ENCODE measurements around the gene CELA2A. TPM values are rescaled to one million over a fixed set of nuclear protein-coding genes. Genes with fewer than 3 reads are reported as not detected.
"Not testable (repeated sequence)": the region's sequence is repeated elsewhere in the genome, so short reads cannot be mapped to it uniquely, and the experiment has no call there.

CELA2A gene
- total RNA-seq, 1 donor from 2014 or later, result 0.74 TPM

- no peak for DNase-seq (ENCODE audit: low spot score)
These were observed 11.6 kb downstream of the CELA2A start for GRCh38 chr1:15468145-15468544.

GRCh38 chr1:15469361-15469760 is 12.8 kb downstream of the CELA2A start:
- DNase-seq (ENCODE audit: low spot score), result no peak

GRCh38 chr1:15469821-15470448 is 13.4 kb downstream of the CELA2A start:
- DNase-seq (ENCODE audit: low spot score), result not testable (repeated sequence)

- not testable (repeated sequence) for DNase-seq (ENCODE audit: low spot score)
These were observed 14.5 kb downstream of the CELA2A start for GRCh38 chr1:15471067-15471466.

- DNase-seq (ENCODE audit: low spot score), result not testable (repeated sequence)
These were observed 15.2 kb downstream of the CELA2A start for GRCh38 chr1:15471723-15472122.

GRCh38 chr1:15472587-15472986 is 16.1 kb downstream of the CELA2A start:
- no peak for DNase-seq (ENCODE audit: low spot score)

GRCh38 chr1:15475752-15476314 is 19.3 kb downstream of the CELA2A start, which contains the start of gene CELA2B:
TSS of gene CELA2B (plus strand) at chr1:15476104. CDS start at chr1:15476126, 22 bp downstream.
- no peak for DNase-seq (ENCODE audit: low spot score)

GRCh38 chr1:15476927-15477326 is 20.4 kb downstream of the CELA2A start:
- no peak for DNase-seq (ENCODE audit: low spot score)

GRCh38 chr1:15477646-15478212 is 21.2 kb downstream of the CELA2A start:
- DNase-seq (ENCODE audit: low spot score), result no peak

GRCh38 chr1:15479654-15480347 is 23.3 kb downstream of the CELA2A start:
- no peak for DNase-seq (ENCODE audit: low spot score)

GRCh38 chr1:15482455-15482854 is 25.9 kb downstream of the CELA2A start:
- DNase-seq (ENCODE audit: low spot score), result not testable (repeated sequence)

- not testable (repeated sequence) for DNase-seq (ENCODE audit: low spot score)
These were observed 26.5 kb downstream of the CELA2A start for GRCh38 chr1:15482983-15483543.

GRCh38 chr1:15483971-15484370 is 27.4 kb downstream of the CELA2A start:
- no peak for DNase-seq (ENCODE audit: low spot score)

GRCh38 chr1:15484443-15484842 is 27.9 kb downstream of the CELA2A start:
- not testable (repeated sequence) for DNase-seq (ENCODE audit: low spot score)

GRCh38 chr1:15485636-15486035 is 29.1 kb downstream of the CELA2A start:
- no peak for DNase-seq (ENCODE audit: low spot score)

GRCh38 chr1:15486844-15487610 is 30.5 kb downstream of the CELA2A start:
- not testable (repeated sequence) for DNase-seq (ENCODE audit: low spot score)

GRCh38 chr1:15488371-15488770 is 31.8 kb downstream of the CELA2A start:
- DNase-seq (ENCODE audit: low spot score), result no peak

- no peak for DNase-seq (ENCODE audit: low spot score)
These were observed 32.7 kb downstream of the CELA2A start for GRCh38 chr1:15489052-15489736.

GRCh38 chr1:15491010-15491409 is 34.5 kb downstream of the CELA2A start:
- DNase-seq (ENCODE audit: low spot score), result not testable (repeated sequence)

GRCh38 chr1:15492596-15492995 is 36.1 kb downstream of the CELA2A start:
- no peak for DNase-seq (ENCODE audit: low spot score)

All from mesenteric fat pad (tissue), 1 donor.